GM19239 (cell line): Measurements from ENCODE around the gene TICRR.
A peak's percentile ranks its signal among the peaks of the same experiment; 100 is the strongest.
"Not testable (repeated sequence)": the region's sequence is repeated elsewhere in the genome, so short reads cannot be mapped to it uniquely, and the experiment has no call there.

Experiments used
- DNase-seq: peaks from one replicate; pipeline ENCODE4 v3.0.0; 2011; ENCODE audit warnings: low spot score; ENCODE audit not compliant: insufficient read length
- FAIRE-seq: peaks from 2 replicates; lab custom pipeline; 2011; peaks lifted over from hg19 to GRCh38; lab: Jason Lieb, UNC

The TICRR gene

GRCh38 chr15:89559769-89560264, 15.5 kb upstream of the TICRR start:
- FAIRE-seq (no peak), DNase-seq (no peak)

DNA sequence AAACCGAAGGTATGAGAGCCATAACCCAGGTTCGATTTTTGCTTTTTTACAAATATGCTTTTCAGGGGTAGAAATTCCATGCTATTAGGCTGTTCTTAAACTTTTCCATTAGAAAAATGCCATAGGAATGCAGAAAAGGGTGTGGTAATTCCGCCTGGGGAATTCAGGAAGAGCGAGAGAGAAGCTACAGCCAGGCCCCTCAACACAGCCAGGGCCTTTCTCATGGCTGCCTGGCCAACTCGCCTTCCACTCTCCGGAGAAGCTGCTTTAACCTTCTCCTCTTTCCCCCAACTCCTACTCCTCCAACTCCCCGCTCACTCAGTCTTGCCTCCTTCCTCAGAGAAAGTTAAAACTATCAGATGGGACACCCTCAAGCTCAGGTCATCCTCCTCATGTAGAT, 9.1 kb upstream of the TICRR start:
- no peak for DNase-seq
- no peak for FAIRE-seq

DNA sequence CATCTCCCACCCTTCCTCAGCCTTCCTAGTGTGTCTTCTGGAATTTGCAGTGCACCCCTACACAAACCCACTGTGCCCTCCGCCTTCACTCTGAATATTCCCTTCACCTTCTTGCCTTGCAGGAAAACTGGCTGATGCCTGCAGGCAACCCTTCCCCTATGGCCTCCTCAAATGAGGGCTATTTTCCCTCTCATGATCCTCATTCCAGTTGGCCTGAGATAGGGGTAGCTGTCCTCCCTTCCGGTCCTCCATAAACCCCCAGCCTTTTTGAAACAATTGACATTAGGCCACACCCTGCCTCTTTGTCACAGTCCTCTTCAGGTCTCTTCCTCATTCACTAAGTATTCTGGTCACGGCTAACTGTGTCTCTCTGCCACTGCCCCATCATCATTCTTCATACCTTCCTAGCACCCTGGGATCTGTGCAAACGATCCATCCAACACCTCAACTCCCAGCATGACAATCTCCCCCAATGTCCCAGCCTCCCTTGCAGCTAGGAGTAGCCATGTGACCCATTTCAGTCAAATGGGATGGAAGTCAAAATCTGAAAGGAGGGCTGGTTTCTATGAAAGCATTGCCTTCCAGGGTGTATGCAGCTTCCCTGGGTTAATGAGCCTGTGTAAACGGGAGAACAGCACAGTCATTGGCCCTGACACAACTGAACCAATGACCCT, 8.5 kb upstream of the TICRR start:
- no peak for FAIRE-seq

DNA sequence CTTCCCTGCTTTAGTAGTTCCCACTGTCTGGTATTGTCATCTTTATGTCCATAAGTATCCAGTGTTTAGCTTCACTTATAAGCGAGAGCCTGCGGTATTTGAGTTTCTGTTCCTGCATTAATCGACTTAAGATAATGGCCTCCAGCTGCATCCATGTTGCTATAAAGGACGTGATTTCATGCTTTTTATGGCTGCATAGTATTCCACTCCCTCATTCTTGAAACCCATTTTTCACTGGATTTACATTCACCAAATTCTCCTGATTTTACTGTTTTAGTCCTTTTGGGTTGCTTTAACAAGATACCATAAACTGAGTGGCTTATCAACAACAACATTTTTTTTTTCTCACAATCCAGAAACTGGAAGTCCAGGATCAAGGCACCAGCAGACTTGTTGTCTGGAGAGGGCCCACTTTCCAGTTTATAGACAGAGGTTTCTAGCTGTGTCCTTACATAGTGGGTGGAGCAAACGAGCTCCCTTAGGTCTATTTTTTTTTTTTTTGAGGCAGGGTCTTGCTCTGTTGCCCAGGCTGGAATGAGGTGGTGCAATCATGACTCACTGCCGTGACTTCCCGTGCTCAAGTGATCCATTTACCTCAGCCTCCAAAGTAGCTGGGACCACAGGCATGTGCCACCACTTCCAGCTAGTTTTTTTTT, 6.1 kb upstream of the TICRR start:
- FAIRE-seq (no peak), DNase-seq (no peak)

More for the DNA sequence above, 8.5 kb upstream of the TICRR start:
- no peak for DNase-seq

DNA sequence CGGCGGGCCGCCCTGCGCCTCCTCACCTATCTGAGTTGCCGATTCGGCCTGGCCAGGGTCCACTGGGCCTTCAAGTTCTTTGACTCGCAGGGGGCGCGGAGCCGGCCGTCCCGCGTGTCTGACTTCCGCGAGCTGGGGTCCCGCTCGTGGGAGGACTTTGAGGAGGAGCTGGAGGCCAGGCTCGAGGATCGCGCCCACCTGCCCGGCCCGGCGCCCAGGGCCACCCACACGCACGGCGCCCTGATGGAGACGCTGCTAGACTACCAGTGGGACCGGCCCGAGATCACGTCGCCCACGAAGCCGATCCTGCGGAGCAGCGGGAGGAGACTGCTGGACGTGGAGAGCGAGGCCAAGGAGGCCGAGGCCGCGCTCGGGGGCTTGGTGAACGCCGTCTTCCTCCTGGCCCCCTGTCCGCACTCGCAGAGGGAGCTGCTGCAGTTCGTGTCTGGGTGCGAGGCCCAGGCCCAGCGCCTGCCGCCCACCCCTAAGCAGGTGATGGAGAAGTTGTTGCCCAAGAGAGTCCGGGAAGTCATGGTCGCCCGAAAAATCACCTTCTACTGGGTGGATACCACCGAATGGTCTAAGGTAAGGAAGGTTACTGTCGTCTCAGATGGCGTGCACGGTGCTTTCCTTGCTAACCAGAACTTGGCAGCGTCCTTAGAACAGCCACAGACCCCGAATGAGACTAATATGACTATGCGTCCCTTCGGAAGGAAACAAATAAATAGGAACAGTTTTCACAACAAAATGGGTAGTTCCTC, 567 bp downstream of the TICRR start:
- FAIRE-seq (no peak), DNase-seq (peak; percentile 6)

- no peak for DNase-seq
- FAIRE-seq: no peak
Observed at GRCh38 chr15:89576417-89576773, 1.1 kb downstream of the TICRR start.

- FAIRE-seq: no peak
- DNase-seq: no peak
Observed at GRCh38 chr15:89577776-89578115, 2.5 kb downstream of the TICRR start.

GRCh38 chr15:89578146-89578545, 2.9 kb downstream of the TICRR start:
- DNase-seq (no peak), FAIRE-seq (no peak)

GRCh38 chr15:89580747-89581146, 5.5 kb downstream of the TICRR start:
- DNase-seq, FAIRE-seq: not testable (repeated sequence)

DNA sequence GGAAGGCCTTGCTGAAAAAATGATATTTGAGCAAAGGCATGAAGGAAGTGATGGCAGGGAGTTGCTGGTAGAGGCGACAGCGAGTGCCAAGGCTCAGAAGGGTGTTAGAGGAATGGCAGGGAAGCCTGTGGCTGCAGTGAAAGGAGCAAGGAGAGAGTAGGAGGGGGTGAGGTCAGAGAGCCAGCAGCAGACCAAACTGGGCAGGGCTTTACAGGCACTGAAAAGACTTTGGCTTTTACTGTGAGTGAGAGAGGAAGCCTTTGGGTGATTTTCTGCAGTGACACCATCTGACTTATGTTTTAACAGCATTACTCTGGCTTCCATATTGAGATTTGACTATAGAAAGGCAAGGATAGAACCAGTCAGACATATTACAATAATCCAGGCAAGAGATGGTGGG, 11.4 kb downstream of the TICRR start:
- DNase-seq (no peak), FAIRE-seq (no peak)

DNA sequence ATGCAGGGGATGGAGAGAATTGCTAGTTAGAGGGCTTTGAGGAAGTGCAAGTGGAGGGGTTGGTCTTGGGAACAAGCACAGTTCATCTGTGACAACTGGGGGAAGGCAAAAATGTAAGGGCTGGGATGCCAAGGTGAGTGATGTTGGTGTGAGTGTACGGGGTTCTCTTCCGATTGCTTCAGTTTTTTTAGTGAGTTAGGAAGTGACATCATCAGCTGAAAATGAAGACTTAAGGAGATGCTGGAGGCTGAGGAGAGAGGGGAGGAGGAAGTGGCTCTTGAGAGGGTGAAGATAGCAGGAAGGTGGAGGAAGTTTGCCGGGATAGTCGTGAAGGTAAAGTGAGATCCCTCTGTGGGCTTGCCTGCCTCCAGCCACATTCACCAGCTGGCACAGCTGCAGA, 12.7 kb downstream of the TICRR start:
- FAIRE-seq (no peak), DNase-seq (no peak)

DNA sequence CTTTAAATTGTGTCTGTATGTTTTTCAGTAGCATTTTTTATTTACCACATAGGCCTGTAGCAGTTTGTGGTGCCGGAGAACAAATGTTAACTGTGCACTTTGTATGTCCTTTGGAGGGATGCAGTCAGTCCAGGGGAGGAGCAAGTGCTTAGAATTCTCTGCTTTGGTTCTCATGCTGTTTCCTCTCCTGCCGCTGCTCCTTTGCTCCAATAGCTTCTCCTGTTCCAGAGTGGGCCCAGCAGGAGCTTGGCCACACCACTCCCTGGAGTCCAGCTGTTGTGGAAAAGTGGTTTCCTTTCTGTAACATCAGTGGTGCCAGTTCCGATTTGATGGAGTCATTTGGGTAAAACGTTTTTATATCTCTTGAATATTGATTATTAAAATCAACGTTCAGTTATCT, 16.6 kb downstream of the TICRR start:
- DNase-seq: no peak
- FAIRE-seq: no peak

- DNase-seq: no peak
- FAIRE-seq: no peak
Observed at GRCh38 chr15:89593018-89593417, 17.7 kb downstream of the TICRR start.

DNA sequence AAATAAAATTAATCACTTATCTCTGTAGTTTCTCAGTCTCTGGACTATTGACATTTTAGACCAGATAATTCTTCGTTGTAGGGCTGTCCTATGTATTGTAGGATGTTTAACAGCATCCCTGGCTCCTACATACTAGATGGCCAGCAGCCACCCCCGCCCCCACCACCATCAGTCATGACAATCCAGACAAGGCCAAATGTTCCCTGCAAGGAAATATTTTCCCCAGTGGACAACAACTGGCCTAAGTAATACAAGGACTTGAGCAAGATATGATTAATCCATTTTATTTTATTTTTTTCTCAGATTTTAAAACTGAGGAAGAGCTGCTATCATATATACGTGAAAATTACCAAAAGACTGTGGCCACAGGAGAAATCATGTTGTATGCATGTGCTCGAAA, 23.8 kb downstream of the TICRR start:
- FAIRE-seq (no peak), DNase-seq (no peak)

DNA sequence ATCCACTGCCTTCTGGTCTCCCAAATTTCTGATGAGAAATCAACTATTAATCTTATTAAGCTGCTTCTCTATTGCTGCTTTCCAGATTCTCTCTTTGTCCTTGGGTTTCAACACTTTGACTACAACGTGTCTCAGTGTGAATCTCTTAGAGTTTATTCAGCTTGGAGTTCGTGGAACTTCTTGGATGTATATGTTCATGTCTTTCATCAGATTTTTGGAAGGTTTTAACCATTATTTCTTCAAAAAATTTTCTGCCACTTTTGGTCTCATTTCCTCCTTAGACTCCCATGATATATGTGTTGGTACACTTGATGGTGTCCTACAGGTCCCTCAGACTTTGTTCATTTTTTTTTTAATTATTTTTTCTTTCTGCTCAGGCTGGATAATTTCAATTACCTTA, 36.0 kb downstream of the TICRR start:
- no peak for FAIRE-seq
- no peak for DNase-seq

- FAIRE-seq (peak; percentile 78), DNase-seq (no peak)
Observed at GRCh38 chr15:89613031-89613430, 37.8 kb downstream of the TICRR start.

- DNase-seq (no peak), FAIRE-seq (no peak)
Observed at GRCh38 chr15:89614164-89614563, 38.9 kb downstream of the TICRR start.

- FAIRE-seq: no peak
- DNase-seq: no peak
Observed at GRCh38 chr15:89615135-89615534, 39.9 kb downstream of the TICRR start.

DNA sequence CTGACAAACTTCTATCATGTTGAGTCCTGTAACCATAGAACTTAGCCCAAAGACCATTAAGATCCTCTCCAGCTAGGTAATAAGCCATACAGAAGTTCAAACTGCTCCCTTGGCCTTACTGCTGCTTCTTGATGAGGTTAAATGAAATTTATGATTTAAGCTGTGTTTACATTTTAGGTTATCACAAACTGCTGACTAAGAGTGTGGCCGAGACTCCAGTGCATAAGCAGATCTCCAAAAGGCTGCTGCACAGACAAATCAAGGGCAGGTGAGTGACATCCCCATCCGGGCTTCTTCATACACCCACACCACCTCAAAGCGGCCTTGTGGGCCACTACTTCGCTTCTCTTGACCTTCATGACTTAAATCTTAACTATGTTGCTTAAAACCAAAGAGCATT, 41.0 kb downstream of the TICRR start:
- DNase-seq (no peak), FAIRE-seq (no peak)

GRCh38 chr15:89621547-89621946, 46.3 kb downstream of the TICRR start:
- FAIRE-seq: no peak
- DNase-seq: no peak

DNA sequence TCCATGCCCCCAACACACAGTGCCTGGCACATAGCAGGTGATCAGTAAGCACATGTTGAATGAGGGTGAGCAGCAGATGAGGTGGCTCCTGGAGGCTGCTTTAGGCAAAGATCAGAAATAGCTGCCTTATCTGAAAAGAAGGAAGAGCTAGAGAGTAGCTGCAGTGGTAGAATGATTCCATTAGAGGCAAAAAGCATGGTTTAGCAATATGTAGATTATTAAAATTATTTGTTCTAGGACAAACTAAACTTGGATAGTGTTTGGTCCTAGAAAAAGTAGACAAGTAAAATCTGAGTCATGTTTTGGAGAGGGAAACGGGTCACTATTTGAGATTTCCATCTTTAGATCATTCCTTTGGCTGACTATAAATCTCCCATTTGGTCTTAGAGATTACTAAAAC, 47.9 kb downstream of the TICRR start:
- FAIRE-seq: no peak

More for the DNA sequence above, 47.9 kb downstream of the TICRR start:
- DNase-seq: no peak
